HG03460 (cell line): ENCODE measurements around the gene NABP2.

Experiments
- ATAC-seq: cut with Tn5 transposase; IDR thresholded peaks from one replicate; pipeline ENCODE4 v1.9.1; 2021; ENCODE audit not compliant: unreplicated experiment

Gene NABP2

GRCh38 chr12:56212361-56212760 lies 11.8 kb upstream of the NABP2 start:
- ATAC-seq: no peak

GRCh38 chr12:56213878-56214277 lies 10.3 kb upstream of the NABP2 start:
- ATAC-seq: no peak

GRCh38 chr12:56216461-56216860 lies 7.7 kb upstream of the NABP2 start:
- no peak for ATAC-seq

GRCh38 chr12:56219840-56220239 lies 4.3 kb upstream of the NABP2 start:
- ATAC-seq: no peak

GRCh38 chr12:56220611-56221231 lies 3.4 kb upstream of the NABP2 start:
- ATAC-seq: no peak

- peak; percentile 16 for ATAC-seq
Measured at GRCh38 chr12:56221232-56221756, 2.8 kb upstream of the NABP2 start.

- peak; percentile 74 for ATAC-seq
Measured at GRCh38 chr12:56221757-56222530, 2.2 kb upstream of the NABP2 start, which contains the start of gene RNF41. RNF41 (minus strand) TSS chr12:56221922; CDS start chr12:56214047, 7,875 bp downstream.

GRCh38 chr12:56222531-56222895 lies 1.6 kb upstream of the NABP2 start:
- ATAC-seq: no peak

GRCh38 chr12:56223571-56224101 lies 506 bp upstream of the NABP2 start:
- no peak for ATAC-seq

- ATAC-seq: no peak
Measured at GRCh38 chr12:56224954-56225353, 812 bp downstream of the NABP2 start.

GRCh38 chr12:56229082-56229481 lies 4.9 kb downstream of the NABP2 start:
- ATAC-seq: no peak

GRCh38 chr12:56229916-56230431 lies 5.8 kb downstream of the NABP2 start, which contains the start of gene SLC39A5:
SLC39A5 (plus strand) TSS chr12:56230051; CDS start chr12:56231275, 1,224 bp downstream.
- no peak for ATAC-seq

GRCh38 chr12:56230432-56231183 lies 6.5 kb downstream of the NABP2 start:
- no peak for ATAC-seq

GRCh38 chr12:56231184-56231582 lies 7.0 kb downstream of the NABP2 start:
- no peak for ATAC-seq

GRCh38 chr12:56234746-56235436 lies 10.7 kb downstream of the NABP2 start:
- ATAC-seq: no peak

- ATAC-seq: no peak
Measured at GRCh38 chr12:56236091-56236490, 11.9 kb downstream of the NABP2 start.

- no peak for ATAC-seq
Measured at GRCh38 chr12:56236985-56237384, 12.8 kb downstream of the NABP2 start.

- no peak for ATAC-seq
Measured at GRCh38 chr12:56237552-56237951, 13.4 kb downstream of the NABP2 start.

GRCh38 chr12:56241424-56242303 lies 17.5 kb downstream of the NABP2 start:
- no peak for ATAC-seq
